GM19043 (cell line): ENCODE results near the gene S100A6.

ENCODE experiments used
- ATAC-seq: cut with Tn5 transposase; IDR thresholded peaks from one replicate; pipeline ENCODE4 v1.9.1; 2021; ENCODE audit warnings: low read depth; ENCODE audit not compliant: unreplicated experiment

Gene S100A6

DNA sequence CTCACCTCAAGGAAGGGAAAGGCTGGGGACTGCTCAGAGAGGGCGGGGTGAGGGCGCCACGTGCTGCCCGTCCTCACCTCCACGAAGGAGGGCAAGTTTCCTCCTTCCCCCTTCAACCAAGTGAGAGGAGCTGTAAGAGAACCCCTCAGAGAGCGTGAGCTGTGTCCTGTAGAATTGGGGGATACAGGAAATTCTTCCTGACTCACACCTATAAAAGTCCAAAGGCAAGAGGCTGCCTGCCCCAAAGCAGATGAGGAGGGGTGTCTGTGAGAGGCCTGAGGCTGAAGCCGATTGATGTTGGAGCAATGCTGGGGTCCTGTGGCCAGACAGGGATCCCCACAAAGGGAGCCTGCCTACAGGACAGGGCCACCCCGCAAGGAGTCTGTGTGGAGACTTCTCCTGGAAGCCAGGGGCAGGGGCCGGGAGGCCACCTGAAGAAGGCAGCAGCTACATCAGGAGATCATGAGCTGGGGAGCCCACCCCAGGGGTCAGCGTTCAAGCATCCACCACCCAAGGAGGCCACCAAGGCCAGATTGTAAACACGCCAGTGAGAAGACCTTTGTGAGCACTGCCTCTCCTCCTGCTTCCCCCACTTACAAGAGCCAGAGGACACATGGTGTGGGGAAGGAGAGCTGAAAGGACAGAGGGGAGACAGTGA lies 27.7 kb downstream of the S100A6 start:
- ATAC-seq: no peak

DNA sequence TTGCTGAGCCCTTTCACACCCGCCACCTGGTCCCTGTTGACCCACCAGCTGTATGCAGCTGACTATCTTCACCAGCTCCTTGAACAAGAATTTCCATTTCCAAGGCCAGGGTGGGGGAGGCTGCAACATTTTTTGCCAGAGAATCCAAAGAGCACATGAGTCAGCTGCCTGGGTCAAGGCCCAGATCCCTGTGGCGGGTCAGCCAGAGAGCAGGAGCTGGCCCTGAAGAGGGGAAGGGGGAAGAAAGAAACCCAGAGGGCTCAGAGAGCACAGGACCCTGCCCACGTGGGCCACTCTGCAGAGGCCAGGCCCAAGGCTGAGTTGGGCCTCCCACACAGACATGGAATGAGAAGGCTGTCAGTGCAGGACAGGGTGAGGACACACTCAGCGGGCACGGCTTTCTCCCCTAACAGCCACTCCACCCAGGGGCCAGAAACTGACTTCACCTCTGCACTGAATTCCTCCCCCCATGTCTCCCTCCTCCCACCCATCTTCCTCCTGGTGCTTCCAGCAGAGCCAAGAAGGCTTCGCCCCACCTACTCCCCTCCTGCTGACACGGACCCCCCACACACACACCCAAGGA lies 28.9 kb downstream of the S100A6 start:
- no peak for ATAC-seq

DNA sequence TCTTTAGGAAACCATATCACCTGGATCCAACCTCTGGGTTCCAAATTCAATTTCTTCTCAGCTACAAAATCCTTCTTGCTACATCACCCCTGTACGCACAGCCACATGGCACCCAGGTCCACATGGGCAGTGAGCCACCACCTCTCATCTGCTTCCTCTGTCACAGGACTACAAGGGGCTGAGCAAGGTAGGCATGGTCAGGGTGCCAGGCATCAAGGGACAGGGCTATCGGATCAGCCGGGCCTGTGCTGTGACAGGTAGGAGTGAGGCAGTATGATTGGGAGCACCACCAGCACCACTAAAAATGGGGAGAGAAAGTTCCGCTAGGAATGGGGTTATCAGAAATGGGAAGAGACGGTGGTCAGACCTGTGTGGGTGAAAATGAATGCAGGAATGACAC lies 29.4 kb downstream of the S100A6 start:
- ATAC-seq: no peak

DNA sequence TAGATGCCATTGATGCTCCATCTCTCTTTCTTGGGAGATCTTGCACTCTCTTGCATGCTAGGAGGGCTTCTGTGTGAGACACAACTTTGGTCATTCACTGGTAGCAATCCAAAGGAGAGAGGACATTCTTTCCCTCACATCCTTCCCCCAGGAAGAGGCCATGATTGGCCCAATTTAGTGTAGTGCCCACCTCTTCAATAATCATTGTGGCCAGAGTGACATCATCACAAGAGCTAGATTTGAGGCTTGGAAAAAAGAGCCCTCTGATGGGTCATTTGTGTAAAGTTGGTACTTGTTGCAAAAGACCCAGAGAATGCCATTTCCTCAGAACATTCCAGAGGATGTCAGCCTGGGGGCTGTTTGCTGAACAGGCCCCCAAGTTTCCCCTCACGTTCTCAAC lies 30.2 kb downstream of the S100A6 start:
- ATAC-seq: no peak

DNA sequence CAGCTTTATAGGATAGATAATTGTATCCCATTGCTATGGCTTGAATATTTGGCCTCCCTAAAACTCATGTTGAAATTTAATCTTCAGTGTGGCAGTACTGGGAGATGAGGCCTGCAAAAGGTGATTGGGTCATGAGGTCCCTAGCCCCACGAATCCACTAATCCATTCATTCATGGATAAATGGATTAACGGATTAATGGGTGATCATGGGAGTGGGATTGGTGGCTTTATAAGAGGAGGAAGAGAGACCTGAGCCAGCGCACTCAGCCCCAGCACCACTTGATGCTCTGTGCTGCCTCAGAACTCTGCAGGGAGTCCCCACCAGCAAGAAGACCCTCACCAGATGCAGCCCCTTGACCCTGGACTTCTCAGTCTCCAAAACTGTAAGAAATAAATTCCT lies 32.0 kb downstream of the S100A6 start:
- ATAC-seq: no peak

DNA sequence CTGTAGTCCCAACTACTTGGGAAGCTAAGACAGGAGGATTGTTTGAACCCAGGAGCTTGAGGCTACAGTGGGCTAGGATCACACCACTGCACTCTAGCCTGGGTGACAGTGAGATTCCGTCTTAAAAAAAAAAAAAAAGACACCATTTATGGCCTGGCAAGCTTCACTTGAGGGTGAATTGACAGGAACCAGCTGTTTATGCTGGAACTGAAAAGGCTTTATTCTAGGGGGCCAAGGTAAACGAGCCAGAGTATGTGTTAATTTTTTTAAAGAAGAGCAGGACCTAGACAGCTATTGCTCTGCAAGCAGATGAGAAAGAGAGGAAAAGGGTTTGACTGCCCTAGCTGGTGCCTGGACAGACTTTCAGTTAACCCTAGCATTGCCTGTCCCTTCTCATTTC lies 37.0 kb downstream of the S100A6 start:
- ATAC-seq: no peak

DNA sequence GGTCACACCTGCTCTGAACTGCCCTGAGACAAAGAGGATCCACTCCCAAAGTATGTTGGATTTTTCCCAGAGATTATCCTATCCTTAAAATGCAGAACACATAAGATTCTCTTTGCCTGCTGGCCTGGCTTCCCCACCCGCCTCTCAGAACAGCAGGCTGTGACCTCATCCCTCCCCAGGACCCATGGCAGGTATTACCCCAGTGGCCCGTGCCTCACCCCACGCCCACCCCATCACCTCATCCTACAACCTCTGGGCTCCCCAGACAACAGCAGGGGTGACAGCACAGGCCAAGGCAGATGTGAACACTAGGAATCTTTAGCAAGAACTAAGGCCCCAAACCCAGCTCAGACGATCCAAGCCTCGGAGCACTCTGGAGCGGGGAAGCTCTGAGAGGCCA lies 40.3 kb downstream of the S100A6 start:
- no peak for ATAC-seq

DNA sequence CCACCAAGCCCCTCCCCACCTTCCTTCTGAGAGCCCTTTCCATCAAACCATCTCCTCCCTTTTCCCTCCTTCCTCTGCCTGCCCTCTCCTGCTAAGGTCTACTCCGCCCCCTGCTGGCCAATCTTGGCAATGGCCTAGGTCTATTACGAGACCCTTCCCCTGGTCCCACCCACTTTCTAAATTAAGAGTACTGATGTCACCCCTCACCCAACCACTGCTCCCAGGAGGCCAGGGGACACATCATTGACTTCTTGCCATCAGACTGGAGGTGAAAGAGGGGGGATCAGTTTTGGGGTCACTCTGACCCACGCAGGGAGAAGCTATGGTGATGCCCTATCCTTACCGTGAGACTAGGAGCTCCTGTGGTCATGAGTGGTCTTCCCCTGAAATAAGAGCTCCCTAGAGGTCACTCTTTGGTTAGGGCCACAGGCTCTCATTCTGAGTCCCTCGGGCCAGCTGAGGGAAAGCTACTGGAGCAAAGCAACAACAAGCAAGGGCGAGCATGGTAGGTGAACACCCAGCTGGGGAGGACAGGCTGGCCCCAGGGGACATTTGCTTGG lies 40.7 kb downstream of the S100A6 start:
- ATAC-seq: no peak

DNA sequence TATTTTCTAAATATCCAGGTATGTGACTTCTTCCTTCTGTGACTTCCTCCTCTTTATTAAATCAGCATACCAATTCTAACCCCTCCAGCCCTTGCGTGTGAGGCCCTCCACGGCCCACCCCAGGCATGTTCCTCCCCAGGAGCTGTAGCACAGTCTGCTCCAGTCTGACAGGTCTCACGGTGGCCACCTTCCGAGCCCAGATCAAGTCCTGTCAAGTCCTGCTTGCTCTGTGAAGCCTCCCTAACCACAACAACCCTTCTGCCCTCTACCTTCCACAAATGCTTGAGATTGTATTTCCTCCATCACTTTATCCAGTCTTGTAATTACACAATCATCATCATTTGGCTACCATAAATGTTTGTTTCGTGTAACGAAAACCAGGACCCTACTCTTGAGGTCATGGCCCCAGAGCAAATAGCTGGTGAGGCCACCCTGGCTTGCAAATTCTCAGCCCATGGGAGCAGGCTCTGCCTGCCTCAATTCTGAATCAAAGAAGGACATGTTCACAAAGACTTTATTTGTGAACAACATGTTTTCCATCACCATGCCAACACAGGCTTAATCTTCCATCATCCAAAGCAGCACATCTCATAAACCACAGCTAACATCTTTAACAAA lies 42.3 kb downstream of the S100A6 start:
- no peak for ATAC-seq

DNA sequence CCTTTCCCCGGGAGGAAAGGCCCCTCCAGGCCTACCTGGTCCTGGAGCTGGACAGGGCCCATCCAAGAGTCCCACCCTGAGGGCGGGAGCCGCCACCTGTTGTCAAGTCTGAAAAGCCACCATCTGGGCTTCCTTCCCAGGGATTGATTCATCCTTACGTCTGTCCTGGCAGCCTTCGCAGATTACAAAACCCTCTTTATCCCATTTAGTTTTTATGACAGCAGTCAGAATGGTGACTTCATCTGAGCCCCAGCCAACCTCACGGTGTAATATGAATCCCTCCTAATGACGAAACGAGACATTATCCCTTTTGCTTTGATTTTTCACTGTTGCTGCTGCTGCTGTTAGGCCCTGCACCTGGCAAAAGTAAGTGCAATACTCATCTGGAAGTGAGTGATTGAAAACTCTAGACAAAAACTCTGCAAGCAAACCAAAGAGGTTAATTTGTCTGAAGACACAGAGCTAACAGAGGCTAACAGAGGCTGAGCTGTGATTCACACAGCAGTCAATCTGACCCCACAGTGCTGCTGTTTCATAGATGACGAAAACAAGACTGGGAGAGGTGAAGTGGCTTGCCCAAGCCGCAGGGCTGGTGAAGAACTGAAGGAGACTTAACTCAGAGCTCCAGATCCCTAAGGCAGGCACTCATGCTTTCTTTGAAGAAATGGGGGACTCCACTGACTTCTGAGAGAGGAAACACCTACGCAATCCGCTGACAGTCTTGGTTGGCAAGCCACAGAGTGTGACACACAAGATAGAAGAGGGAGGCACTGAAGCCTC lies 45.3 kb downstream of the S100A6 start:
- no peak for ATAC-seq

DNA sequence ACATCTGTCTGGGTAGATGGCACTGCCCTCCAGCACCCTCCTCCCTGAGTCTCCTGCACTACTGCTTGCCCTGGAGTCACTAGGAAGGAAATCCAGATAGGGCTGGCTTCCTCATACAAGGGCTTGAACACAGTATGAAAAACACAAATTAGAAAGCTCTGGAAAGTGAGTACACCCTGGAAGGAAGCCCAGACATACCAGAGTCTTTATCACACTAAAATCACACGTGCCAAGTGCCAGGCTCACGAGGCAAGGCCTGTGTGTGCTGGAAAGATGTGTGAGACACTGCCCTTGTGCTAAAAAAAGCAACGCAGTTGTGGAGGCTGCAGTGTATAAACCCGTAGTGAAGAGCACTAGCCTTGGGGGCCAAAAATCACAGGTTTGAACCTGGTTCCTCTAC lies 47.1 kb downstream of the S100A6 start:
- no peak for ATAC-seq

DNA sequence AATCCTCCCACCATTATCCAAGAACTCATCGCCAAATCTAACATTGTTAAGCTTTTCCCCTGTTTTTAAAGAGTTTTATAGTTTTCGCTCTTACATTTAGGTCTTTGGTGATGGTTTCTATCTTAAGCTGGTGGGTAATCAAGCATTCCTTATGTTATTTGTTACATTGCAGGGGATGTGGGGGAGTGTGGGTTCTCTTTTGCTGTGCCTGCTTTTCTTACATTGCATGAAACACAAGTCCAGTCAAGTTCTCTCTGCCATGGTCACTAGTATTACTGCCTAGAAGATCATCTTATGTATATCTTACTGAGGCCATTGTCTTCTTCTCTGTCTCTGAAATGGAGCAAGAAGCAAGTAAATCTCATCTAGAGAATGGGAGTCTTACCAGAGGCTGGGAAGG lies 48.1 kb downstream of the S100A6 start:
- ATAC-seq: no peak

DNA sequence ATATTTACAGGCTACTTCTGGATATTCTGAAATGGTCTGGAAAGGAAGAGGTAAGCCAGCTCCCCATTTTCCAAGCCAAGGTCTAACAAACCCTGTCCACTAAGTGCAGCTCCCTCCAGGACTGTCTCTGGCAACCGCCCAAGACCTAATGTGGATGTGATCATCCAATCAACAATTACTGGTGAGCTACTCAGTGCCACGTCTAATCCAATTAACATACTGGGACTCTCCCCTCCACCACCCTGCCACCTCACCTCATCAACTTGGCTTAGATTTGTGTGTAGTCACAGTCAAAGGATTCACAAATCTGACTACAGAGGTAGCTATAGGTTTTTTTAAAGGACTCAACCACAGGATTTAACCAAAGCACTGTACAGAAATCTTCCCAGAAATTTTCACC lies 49.9 kb downstream of the S100A6 start:
- ATAC-seq: no peak
